GM12872 (cell line): Measurements from ENCODE around the gene PNMA8B.

Source experiments
- TF ChIP-seq, protein P1 (sequence below): IDR thresholded peaks from 3 replicates; pipeline ENCODE4 v1.5.1; 2011; ENCODE audit warnings: low read depth, mild to moderate bottlenecking, low read length, moderate library complexity; ENCODE audit not compliant: insufficient read depth

PNMA8B gene

DNA sequence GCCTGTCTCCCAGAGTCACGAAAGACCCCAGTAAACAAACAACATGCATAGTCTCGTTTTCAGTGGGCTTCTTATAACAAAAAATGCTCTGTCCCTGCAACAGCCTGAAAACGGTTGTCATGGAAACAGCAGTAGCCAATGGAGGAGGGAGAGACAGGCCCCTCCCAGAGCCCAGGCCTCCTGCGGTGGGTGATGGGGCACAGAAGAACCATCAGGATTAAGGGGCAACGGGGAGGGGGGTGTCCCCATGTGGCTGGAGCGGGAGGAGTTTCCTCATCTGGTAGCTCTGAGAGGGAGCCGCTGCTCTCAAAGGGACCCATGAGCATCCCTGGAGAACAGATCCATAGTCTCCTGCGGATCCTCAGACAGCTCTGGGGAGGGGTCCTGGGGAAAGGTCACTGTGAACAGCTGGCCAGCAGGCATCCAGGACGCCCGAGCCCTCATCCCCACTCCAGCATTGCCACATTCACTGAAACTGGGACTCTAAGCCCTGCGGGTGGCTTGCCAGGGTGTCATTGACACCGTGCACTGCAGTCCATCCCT, 37.5 kb upstream of the PNMA8B start:
- TF ChIP-seq, protein P1, sequence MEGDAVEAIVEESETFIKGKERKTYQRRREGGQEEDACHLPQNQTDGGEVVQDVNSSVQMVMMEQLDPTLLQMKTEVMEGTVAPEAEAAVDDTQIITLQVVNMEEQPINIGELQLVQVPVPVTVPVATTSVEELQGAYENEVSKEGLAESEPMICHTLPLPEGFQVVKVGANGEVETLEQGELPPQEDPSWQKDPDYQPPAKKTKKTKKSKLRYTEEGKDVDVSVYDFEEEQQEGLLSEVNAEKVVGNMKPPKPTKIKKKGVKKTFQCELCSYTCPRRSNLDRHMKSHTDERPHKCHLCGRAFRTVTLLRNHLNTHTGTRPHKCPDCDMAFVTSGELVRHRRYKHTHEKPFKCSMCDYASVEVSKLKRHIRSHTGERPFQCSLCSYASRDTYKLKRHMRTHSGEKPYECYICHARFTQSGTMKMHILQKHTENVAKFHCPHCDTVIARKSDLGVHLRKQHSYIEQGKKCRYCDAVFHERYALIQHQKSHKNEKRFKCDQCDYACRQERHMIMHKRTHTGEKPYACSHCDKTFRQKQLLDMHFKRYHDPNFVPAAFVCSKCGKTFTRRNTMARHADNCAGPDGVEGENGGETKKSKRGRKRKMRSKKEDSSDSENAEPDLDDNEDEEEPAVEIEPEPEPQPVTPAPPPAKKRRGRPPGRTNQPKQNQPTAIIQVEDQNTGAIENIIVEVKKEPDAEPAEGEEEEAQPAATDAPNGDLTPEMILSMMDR: no peak

DNA sequence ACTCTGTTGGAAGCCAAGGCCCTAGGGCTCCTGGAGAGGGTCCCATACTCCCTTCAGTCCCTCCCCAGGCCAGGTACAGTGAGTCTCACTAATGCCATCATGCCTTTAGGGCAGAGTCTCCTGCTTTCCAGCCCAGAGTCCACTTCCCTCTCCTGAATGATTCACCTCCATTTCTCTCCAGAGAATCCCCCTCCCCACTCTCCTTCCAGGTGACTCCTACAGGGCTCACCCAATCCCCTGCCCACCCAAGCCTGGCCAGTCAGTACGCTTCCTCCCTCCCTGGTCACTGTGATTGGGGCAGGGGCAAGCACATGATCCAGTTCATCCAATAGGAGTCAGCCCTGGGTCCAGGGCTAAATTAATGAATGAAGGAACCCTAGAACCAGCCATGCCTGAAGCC, 35.0 kb upstream of the PNMA8B start:
- TF ChIP-seq, protein P1: no peak

DNA sequence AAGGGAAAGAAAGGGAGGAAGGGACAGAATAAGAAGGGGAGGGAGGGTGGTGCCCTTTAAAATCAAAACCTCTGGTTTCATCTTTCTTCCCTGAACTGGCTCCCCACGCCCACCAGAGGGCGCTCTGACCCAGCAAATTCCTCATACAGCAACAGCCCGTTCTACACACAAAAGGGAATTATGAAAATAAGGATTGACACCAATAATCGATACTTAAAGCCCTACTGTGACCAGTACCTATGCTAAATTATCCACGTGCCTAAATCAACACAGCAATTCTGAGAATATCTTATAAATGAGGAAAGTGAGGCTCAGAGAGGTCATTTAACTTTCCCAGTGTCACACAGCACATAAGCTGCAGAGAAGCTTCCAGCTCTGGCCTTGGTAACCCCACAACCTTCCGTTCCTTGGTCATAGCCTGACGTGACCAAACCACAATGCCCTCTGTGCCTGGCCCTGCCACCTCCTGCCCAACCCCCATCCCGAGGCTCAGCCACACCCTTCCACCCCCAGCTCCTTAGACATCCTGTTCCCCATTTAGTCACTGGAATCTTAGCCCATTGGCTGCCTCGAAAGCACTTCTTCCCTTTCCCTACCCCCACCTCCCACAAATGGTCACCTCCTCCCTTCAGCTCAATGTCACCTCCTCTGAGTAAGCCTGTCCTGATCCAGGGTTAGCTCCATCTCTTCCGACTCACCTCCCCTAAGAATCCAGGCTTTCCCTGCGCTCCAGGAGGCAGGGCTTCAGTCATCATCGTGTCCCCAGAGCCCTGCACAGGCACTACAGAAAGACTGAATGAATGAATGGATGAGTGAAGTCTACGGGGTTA, 34.2 kb upstream of the PNMA8B start:
- TF ChIP-seq, protein P1: peak; percentile 92

DNA sequence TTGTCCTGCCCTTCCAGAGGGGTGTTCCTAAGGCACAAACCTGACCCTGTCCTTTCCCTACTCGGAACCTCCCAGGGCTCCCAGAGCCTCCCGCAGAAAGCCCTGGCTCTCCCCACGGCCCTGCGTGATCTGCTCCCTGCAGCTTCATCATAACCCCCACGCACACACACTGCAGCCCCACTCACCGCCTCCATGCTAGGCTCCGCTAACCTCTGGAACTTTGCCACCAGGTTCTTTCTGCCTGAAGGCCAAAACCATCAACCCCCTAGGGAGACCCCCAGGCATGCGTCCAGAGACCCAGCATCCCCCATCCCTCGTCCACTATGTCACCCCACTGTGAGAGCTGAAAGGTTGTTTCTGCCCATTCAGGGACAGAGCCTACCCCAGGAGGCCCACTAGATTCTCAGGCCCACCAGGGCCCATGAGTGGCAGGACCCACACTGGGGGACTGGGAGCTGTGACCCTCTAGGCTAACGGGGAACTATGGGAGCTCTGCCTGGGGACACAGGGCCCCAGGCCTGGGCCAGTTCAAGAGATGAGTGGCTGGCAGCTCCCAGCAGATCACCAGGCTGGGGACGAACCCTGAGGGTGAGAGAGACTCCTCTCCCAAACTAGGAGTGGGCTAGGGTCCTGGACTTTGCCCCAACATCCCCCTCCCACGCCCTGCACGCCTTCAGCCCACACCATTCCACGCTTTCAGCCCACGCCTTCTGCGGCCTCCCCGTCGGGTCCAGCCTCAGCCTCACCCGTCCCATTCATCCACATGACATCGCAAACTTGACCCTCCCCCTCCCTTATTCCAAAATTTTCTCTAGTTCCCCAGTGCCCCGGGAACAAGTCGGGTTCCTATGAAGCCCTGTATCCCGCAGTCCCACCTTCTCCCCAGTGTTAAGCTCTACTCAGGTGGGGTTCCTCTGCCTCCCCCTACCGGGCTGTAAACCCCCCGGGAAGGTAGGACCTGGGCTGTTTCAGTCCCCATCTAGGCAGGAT, 33.2 kb upstream of the PNMA8B start:
- TF ChIP-seq, protein P1: no peak

DNA sequence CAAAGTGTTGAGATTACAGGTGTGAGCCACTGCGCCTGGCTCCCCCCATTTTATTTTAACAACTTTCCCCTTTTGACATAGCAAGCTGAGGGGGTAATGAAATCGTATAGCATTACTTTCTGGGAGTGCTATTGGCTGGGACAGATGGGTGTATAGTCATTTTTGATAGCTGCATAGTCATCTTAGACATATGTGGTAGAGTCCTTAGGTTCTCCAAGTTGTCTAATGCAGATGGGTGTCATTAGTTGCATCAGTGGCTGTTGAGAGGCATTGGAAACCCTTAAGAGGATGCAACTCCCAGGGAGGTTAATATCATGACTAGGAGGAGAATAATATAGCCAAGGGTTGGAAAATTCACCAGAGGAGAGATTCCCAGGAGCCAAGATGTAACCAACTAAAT, 28.6 kb upstream of the PNMA8B start:
- TF ChIP-seq, protein P1: no peak

- TF ChIP-seq, protein P1: no peak
Observed at GRCh38 chr19:46521241-46521868, 25.7 kb upstream of the PNMA8B start.
